SU-DHL-6 (cell line): ENCODE measurements around the gene CENATAC.
"Not testable (repeated sequence)": the region's sequence is repeated elsewhere in the genome, so short reads cannot be mapped to it uniquely, and the experiment has no call there.

Source experiments
- H2AFZ ChIP-seq: fragments of 200-600 bp; sonication (generic); 2 replicates; pipeline ENCODE4 v1.6.1; 2014; ENCODE audit warnings: low read depth, mild to moderate bottlenecking, moderate library complexity, mixed read lengths, antibody characterized with exemption, low read length; ENCODE audit not compliant: severe bottlenecking
- H3F3A ChIP-seq: fragments of 200-600 bp; shearing (Covaris generic); 2 replicates; pipeline ENCODE4 v1.6.0; 2016; ENCODE audit warnings: antibody characterized with exemption, mild to moderate bottlenecking; ENCODE audit not compliant: insufficient read depth
- H3K27ac ChIP-seq: fragments of 200-600 bp; sonication (generic); 2 replicates; pipeline ENCODE4 v1.5.1; 2016; ENCODE audit warnings: low read depth, mild to moderate bottlenecking, low read length, moderate library complexity, mixed read lengths
- H3K27me3 ChIP-seq: fragments of 200-600 bp; sonication (generic), shearing (Covaris generic); 2 replicates; pipeline ENCODE4 v1.6.0; 2014; ENCODE audit warnings: mild to moderate bottlenecking, low read length
- H3K36me3 ChIP-seq: fragments of 200-600 bp; sonication (generic); 2 replicates; pipeline ENCODE4 v1.6.1; 2014; ENCODE audit warnings: mild to moderate bottlenecking, low read length, mixed read lengths
- H3K4me2 ChIP-seq: fragments of 300-600, 200-600 bp; shearing (Covaris generic), sonication (generic); 2 replicates; pipeline ENCODE4 v1.6.0; 2014; ENCODE audit warnings: low read length, low read depth, mild to moderate bottlenecking; ENCODE audit not compliant: poor library complexity, severe bottlenecking
- H3K4me3 ChIP-seq: fragments of 200-600 bp; sonication (generic); 2 replicates; pipeline ENCODE4 v1.5.1; 2014; ENCODE audit warnings: antibody characterized with exemption, low read length, mild to moderate bottlenecking, mixed read lengths; ENCODE audit not compliant: insufficient read depth, poor library complexity, severe bottlenecking
- H3K79me2 ChIP-seq: fragments of 200-600 bp; sonication (generic); 2 replicates; pipeline ENCODE4 v1.6.1; 2014; ENCODE audit warnings: mild to moderate bottlenecking, low read length, moderate library complexity; ENCODE audit not compliant: insufficient read depth
- H3K9ac ChIP-seq: fragments of 200-600 bp; sonication (generic); 2 replicates; pipeline ENCODE4 v1.7.0; 2014; ENCODE audit warnings: mild to moderate bottlenecking, low read length
- H3K9me2 ChIP-seq: fragments of 200-600 bp; sonication (generic); replicated peaks from 2 replicates; pipeline ENCODE4 v1.6.1; 2014; ENCODE audit warnings: low read length; ENCODE audit not compliant: insufficient read depth
- H3K9me3 ChIP-seq: fragments of 200-600 bp; sonication (generic); 2 replicates; pipeline ENCODE4 v1.6.1; 2014; ENCODE audit warnings: low read length, mixed read lengths; ENCODE audit not compliant: insufficient read depth
- H4K20me1 ChIP-seq: fragments of 200-600 bp; sonication (generic); 2 replicates; pipeline ENCODE4 v1.6.1; 2014; ENCODE audit warnings: low read depth, mild to moderate bottlenecking, antibody characterized with exemption, low read length, moderate library complexity, mixed read lengths
- EZH2phosphoT487 ChIP-seq: fragments of 200-600 bp; sonication (generic), shearing (Covaris generic); conservative IDR thresholded peaks from 2 replicates; pipeline ENCODE4 v1.6.1; 2018; ENCODE audit warnings: mild to moderate bottlenecking, antibody characterized with exemption, low read length, moderate library complexity, mixed read lengths
- TF ChIP-seq, protein P1 (sequence below): fragments of 200-600 bp; sonication (generic); IDR thresholded peaks from one replicate; pipeline ENCODE4 v1.5.1; 2017; ENCODE audit warnings: antibody characterized with exemption, mild to moderate bottlenecking, low read length, moderate library complexity; ENCODE audit not compliant: insufficient read depth, poor library complexity, severe bottlenecking

Gene CENATAC

DNA sequence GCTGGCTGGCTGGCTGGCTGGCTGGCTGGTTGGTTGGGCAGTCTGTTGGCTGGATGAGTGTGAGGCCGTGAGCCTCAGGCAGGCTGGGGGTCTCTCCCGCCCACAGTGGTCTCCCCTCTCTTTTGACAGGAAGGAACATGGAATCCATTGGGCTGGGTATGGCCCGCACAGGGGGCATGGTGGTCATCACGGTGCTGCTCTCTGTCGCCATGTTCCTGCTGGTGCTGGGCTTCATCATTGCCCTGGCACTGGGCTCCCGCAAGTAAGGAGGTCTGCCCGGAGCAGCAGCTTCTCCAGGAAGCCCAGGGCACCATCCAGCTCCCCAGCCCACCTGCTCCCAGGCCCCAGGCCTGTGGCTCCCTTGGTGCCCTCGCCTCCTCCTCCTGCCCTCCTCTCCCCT lies 40.0 kb upstream of the CENATAC start:
- no peaks in the 10 kb centered on the region for H3K27me3 ChIP-seq
- no peak for TF ChIP-seq EZH2phosphoT487
- TF ChIP-seq, protein P1, sequence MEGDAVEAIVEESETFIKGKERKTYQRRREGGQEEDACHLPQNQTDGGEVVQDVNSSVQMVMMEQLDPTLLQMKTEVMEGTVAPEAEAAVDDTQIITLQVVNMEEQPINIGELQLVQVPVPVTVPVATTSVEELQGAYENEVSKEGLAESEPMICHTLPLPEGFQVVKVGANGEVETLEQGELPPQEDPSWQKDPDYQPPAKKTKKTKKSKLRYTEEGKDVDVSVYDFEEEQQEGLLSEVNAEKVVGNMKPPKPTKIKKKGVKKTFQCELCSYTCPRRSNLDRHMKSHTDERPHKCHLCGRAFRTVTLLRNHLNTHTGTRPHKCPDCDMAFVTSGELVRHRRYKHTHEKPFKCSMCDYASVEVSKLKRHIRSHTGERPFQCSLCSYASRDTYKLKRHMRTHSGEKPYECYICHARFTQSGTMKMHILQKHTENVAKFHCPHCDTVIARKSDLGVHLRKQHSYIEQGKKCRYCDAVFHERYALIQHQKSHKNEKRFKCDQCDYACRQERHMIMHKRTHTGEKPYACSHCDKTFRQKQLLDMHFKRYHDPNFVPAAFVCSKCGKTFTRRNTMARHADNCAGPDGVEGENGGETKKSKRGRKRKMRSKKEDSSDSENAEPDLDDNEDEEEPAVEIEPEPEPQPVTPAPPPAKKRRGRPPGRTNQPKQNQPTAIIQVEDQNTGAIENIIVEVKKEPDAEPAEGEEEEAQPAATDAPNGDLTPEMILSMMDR, result no peak
- no peak overlapping the region for H2AFZ ChIP-seq
- no peak overlapping the region for H3K4me2 ChIP-seq
- no peak overlapping the region for H3K4me3 ChIP-seq
- no peaks in the 10 kb centered on the region for H3F3A ChIP-seq
- H3K36me3 ChIP-seq, result no peaks in the 10 kb centered on the region
- H3K79me2 ChIP-seq, result no peaks in the 10 kb centered on the region
- no peak overlapping the region for H3K9ac ChIP-seq
- H3K27ac ChIP-seq, result no peak overlapping the region
- no peaks in the 10 kb centered on the region for H4K20me1 ChIP-seq
- no peaks in the 10 kb centered on the region for H3K9me2 ChIP-seq
- H3K9me3 ChIP-seq, result no peaks in the 10 kb centered on the region

DNA sequence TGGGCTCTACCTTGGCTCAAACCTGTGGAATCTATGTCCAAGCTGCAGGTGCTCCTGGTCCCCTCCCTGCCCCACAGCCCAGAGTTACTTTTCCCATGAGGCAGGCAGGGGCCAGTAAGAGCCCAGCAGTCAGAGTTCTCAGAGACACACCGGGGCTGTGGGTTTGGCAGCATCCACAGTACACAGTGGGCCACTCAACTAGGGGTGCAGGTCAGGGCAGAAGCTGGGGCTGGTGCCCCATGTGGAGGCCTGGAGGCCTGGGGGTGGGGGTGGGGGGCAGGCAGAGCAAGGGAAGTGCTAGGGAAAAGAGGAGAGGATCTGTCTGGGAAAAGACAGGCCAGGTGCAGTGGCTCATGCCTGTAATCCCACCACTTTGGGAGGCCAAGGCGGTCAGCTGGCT lies 39.4 kb upstream of the CENATAC start:
- no peak overlapping the region for H3K27ac ChIP-seq
- H3K9me2 ChIP-seq, result no peaks in the 10 kb centered on the region
- H3K9me3 ChIP-seq, result no peaks in the 10 kb centered on the region
- H2AFZ ChIP-seq, result no peak overlapping the region
- TF ChIP-seq EZH2phosphoT487, result no peak
- TF ChIP-seq, protein P1, result no peak
- H3F3A ChIP-seq, result no peaks in the 10 kb centered on the region
- no peaks in the 10 kb centered on the region for H3K27me3 ChIP-seq
- no peak overlapping the region for H3K9ac ChIP-seq
- no peaks in the 10 kb centered on the region for H4K20me1 ChIP-seq
- no peaks in the 10 kb centered on the region for H3K36me3 ChIP-seq
- H3K4me2 ChIP-seq, result no peak overlapping the region
- H3K79me2 ChIP-seq, result no peaks in the 10 kb centered on the region
- H3K4me3 ChIP-seq, result no peak overlapping the region

DNA sequence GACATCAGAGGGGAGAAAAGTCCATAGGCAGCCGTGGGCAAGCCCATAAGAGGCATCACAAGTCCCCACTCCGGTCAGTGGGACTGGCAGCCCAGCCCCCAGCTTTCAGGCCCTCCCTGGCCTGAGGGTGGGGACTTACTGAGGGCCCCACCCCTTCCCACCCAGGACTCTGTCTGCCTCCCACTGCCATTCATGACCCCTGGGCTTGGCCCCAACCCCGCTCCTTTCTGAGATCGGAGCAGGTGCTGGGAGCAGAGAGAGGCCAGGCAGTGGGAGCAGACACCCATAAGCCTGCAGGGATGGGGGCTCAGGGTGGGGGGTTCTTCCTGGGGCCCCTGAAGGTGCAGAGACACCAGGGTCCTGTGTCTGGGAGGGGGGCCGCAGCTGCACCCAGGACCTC lies 36.7 kb upstream of the CENATAC start:
- H3K27me3 ChIP-seq, result no peaks in the 10 kb centered on the region
- H3K9me3 ChIP-seq, result no peaks in the 10 kb centered on the region
- no peak overlapping the region for H3K4me3 ChIP-seq
- TF ChIP-seq EZH2phosphoT487, result no peak
- no peaks in the 10 kb centered on the region for H3K36me3 ChIP-seq
- H2AFZ ChIP-seq, result no peak overlapping the region
- no peaks in the 10 kb centered on the region for H3K79me2 ChIP-seq
- no peaks in the 10 kb centered on the region for H3F3A ChIP-seq
- H3K9me2 ChIP-seq, result no peaks in the 10 kb centered on the region
- H3K27ac ChIP-seq, result no peak overlapping the region
- no peak overlapping the region for H3K9ac ChIP-seq
- no peak overlapping the region for H3K4me2 ChIP-seq
- H4K20me1 ChIP-seq, result no peaks in the 10 kb centered on the region

DNA sequence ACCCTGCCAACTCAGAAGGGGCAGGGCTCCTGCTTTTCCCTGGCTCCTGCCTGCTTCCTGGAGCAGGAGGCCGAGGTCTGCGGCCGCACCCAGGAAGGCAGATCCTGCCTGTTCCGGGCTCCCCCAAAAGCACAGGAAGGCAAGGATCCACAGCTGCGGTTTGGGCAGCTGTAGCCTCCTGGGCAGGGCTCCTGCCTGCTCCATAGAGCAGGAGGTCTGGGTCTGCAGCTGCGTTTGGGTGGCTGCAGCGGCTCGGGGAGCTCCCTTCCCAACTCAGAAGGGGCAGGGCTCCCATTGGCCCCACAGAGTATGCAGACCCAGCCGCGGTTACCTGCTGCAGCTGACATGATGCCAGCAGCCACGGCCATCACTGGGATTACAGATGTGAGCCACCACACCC lies 36.3 kb upstream of the CENATAC start:
- Histone ChIP-seq H4K20me1 (no peaks in the 10 kb centered on the region), H3K9me2 (no peaks in the 10 kb centered on the region), H3K4me2 (no peak overlapping the region), H3K36me3 (no peaks in the 10 kb centered on the region), H3K4me3 (no peak overlapping the region), H3F3A (no peaks in the 10 kb centered on the region), H3K27me3 (no peaks in the 10 kb centered on the region), H3K79me2 (no peaks in the 10 kb centered on the region), H3K9me3 (no peaks in the 10 kb centered on the region), H2AFZ (no peak overlapping the region), H3K9ac (no peak overlapping the region), H3K27ac (no peak overlapping the region)
- no peak for TF ChIP-seq EZH2phosphoT487
- TF ChIP-seq, protein P1, result no peak

DNA sequence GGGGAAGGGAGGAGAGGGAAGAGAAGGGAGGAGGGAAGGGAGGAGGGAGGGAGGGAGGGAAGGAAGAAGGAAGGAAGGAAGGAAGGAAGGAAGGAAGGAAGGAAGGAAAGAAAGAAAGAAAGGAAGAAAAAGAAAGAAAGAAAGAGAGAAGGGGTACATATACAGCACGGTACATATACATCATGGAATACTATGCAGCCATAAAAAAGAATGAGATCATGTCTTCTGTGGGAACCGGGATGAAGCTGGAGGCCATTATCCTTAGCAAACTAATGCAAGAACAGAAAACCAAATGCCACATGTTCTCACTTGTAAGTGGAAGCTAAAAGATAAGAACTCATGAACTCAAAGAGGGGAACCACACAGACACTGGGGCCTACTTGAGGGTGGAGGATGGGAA lies 28.4 kb upstream of the CENATAC start:
- H3F3A ChIP-seq, H3K9ac ChIP-seq, H3K27ac ChIP-seq, H3K36me3 ChIP-seq, H3K9me3 ChIP-seq, H3K9me2 ChIP-seq, H3K79me2 ChIP-seq, H4K20me1 ChIP-seq, H3K27me3 ChIP-seq, H3K4me2 ChIP-seq, H2AFZ ChIP-seq, H3K4me3 ChIP-seq: not testable (repeated sequence)
